Measurements from ENCODE around the gene NHEJ1.

DNA sequence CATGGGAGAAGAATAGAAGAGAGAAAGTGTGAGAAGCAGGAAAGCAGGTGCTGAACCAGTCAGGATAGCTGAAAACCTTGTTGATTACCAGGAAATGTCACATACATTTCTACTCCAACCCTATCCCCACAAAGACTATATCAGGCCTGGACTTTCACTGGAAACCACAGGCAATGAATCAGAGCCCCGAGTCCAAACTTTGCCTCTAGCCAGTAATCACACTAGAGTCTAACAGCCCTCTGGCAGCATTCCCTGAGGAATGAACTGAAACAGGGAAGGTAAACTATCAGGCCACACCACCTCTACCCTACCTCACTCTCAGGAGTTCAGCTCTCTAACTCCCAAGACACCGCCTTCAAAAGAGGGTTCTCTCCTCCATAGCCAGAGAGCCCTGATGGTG, 81.2 kb downstream of the NHEJ1 start:
- TF ChIP-seq, protein P1, sequence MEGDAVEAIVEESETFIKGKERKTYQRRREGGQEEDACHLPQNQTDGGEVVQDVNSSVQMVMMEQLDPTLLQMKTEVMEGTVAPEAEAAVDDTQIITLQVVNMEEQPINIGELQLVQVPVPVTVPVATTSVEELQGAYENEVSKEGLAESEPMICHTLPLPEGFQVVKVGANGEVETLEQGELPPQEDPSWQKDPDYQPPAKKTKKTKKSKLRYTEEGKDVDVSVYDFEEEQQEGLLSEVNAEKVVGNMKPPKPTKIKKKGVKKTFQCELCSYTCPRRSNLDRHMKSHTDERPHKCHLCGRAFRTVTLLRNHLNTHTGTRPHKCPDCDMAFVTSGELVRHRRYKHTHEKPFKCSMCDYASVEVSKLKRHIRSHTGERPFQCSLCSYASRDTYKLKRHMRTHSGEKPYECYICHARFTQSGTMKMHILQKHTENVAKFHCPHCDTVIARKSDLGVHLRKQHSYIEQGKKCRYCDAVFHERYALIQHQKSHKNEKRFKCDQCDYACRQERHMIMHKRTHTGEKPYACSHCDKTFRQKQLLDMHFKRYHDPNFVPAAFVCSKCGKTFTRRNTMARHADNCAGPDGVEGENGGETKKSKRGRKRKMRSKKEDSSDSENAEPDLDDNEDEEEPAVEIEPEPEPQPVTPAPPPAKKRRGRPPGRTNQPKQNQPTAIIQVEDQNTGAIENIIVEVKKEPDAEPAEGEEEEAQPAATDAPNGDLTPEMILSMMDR (IDR thresholded peaks at IDR 0.05; ENCODE audit: insufficient read depth, low read depth, low read length), result no peak
- no peak for TF ChIP-seq EZH2 (IDR thresholded peaks at IDR 0.05; ENCODE audit: insufficient read depth, low read length)
